Activated CD8-positive, alpha-beta memory T cell treated with anti-CD3 and anti-CD28 coated beads for 4 hours (primary cell): ENCODE measurements around the gene POU2F3.

Experiments
- DNase-seq, 2 donors: peaks; one replicate each; pipeline ENCODE4 v3.0.0-alpha.2; 2020; ENCODE audit warnings: low read depth in 2 of 2

POU2F3 gene

GRCh38 chr11:120239713-120240640 is at the start of gene POU2F3:
Gene POU2F3 (plus strand): TSS chr11:120240140. CDS start chr11:120240344, 204 bp downstream.
- DNase-seq: no peak

GRCh38 chr11:120191058-120191457 is 48.9 kb upstream of the POU2F3 start:
- DNase-seq: no peak

DNA sequence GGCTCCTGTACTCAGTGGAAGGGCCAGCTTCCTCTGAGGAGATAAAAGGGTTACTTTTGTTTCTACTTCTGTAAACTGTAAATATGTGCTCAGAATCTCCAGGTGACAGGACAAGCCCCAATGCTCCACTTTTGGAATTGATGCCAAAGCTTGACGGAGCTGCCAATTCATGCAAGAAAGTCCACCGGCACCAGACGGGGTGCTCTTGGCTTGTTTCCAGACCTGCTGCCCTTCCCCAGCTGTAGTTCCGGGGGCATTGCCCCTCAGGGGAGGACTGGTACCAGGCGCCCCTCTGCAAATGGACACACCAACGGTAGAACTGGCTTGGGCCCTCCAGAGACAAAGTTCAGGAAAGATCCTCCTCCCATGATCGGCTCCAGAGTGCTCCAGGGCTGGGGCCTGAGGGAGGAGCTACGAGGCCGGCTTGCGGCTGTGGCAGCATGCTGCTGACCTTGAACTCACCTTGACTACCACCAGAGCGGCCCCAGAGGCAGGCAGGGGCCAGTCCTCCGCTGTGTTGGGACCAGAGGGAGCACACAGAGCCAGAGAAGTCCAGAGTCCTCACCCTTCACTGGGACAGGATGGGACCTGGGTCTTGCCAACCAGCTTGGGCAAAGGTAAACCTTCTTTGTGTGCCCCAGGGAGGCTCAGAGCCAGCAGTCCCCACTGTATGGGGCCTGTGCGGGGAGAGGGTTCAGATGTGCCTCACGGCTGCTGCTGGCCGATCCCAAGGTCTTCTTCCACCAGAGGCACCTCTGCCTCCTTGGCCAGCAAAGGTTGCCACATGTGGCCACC is 46.9 kb upstream of the POU2F3 start:
- DNase-seq: no peak

GRCh38 chr11:120194166-120194565 is 45.8 kb upstream of the POU2F3 start:
- DNase-seq: no peak

- no peak for DNase-seq
Observed at GRCh38 chr11:120195601-120196320, 44.2 kb upstream of the POU2F3 start.

DNA sequence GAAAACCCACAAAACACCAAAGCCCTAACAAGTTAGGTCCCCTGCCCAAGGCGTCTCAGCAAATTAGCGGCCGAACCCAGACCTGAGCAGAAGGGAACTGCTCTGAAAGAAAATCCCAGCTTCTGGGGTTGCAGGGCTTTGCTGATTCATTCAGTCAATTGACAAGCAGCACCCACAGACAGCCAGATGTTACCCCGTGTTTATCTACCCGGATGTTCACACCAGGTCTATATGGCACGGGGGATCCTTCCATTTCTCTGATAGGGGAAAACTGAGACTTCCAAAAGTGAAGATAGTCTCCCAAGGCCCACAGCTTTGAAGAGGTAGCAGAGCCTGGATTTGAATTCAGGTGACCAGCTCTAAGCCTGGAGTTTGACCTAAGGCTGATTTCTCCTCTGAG is 43.1 kb upstream of the POU2F3 start:
- DNase-seq: no peak

- DNase-seq: no peak
Observed at GRCh38 chr11:120197251-120197891, 42.6 kb upstream of the POU2F3 start.

DNA sequence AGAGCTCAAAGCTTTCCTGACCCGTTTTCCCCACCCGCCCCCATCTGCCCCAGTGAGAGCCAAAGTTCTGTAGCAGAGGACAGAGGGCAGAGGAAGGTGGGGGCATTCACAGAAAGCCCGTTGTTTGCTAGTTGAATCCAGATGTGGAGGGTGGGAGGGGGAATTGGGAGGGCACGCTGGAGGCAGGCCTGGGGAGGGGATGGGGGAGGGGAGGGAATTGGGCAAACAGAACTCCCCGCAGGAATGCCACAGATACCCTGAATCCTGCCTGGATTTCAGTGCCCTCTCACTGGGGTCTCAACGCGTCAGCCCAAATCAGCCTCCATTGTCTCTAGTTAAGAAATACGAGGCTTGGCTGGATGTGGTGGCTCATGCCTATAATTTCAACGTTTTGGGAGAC is 42.0 kb upstream of the POU2F3 start:
- DNase-seq: no peak

- no peak for DNase-seq
Observed at GRCh38 chr11:120198403-120198786, 41.5 kb upstream of the POU2F3 start.

GRCh38 chr11:120198787-120199469 is 41.0 kb upstream of the POU2F3 start:
- no peak for DNase-seq

- DNase-seq: no peak
Observed at GRCh38 chr11:120199613-120200012, 40.3 kb upstream of the POU2F3 start.

DNA sequence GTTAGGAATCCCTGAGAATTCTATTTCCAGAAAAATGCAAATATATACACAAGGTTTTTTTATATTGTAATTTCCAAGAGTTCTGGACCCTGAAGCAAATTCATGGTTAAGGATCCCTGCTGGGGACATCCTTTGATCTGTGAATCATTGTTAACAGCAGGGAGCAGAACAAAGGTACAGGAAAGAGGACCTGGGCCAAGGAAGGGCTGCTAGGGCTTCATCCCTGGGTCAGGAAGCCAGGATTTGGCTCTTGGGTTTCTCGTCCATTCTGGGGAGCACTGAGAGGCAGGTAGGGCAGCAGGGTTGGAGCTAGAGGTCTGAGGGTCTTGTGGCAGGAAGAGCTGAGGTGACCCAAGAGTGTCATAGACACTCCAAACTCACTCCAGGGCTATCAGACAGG is 39.3 kb upstream of the POU2F3 start:
- no peak for DNase-seq

DNA sequence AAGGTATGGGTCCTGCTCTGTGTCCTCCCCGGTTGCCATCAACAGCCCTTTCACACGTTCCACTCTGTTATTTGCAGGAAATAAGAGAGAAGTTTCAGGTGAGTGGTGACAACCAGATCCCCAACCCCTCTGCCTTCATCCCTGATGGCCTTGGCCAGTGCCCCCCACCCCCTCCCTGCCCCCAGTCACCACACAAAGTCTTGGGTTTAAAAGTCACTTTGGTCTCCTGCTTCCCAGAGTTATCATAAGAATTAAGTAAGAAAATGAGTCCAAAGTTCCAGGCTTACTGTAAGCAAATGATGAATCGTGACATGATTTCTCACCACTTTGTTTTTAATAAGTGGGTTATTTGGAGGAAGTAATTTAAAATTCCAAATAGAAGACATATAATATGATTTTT is 38.3 kb upstream of the POU2F3 start:
- DNase-seq: no peak

DNA sequence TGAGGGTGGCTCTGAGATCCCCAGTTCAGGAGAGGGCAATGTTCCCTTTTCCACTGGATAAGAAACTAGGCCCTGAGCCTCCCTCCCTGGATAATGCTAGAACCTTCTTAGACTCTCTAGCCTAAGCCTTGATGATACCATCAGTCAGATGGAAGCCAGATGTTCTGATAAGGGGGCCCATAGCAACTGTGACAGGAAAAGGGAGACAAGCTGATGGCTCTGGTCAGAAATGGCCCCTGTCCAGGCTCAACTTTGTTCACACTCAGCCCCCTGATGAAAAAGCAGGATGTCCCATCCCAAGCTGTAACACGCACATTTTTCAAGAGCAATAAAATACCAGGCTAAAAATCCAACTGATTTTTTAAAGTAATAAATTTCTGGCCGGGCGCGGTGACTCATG is 36.3 kb upstream of the POU2F3 start:
- DNase-seq: no peak

GRCh38 chr11:120205596-120206161 is 34.3 kb upstream of the POU2F3 start:
- DNase-seq: no peak

GRCh38 chr11:120207512-120207911 is 32.4 kb upstream of the POU2F3 start:
- DNase-seq: no peak

DNA sequence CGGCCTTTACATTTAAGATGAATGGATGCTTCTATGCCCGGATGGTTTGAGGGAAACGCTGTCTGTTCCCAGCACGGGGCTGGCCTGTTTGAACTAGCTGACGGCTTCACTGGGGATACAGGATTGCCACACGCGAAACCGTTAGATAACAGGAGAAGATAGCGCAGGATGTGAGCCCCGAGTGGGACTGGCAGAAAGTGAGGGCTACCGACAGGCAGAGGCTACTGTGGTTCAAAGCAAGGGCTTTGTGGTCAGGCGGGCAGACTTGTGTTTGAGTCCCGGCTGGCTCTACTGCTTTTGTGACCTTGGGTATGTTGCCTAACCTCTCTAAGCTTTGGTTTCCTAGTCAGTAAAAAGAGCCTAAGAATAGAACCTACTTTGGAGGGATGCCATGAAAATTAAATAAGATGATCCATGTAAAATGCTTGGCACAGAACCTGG is 31.9 kb upstream of the POU2F3 start:
- no peak for DNase-seq

GRCh38 chr11:120208777-120209176 is 31.2 kb upstream of the POU2F3 start:
- no peak for DNase-seq

GRCh38 chr11:120209746-120210625 is 30.0 kb upstream of the POU2F3 start:
- DNase-seq: no peak
